ENCODE results near the gene CNTNAP2.

DNA sequence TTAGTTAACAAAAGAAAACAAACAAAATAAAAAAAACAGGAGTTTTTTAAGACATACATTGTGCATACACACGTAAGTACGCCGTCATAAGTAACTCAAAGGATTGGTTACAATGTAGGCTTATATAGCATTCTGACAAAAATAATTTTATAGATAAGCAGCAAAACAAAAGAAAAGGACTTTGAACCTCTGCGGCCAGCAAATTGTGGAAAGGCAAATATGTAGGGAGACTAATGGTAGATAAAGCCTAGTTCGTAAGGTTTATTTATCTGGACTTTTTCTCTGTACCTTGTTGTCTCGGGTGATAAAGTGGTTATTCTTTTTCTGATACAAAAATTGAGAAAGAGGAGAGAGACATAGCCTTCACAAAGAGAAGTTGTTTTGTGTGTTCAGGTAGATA, 891.9 kb downstream of the CNTNAP2 start:
- TF ChIP-seq, protein P1, sequence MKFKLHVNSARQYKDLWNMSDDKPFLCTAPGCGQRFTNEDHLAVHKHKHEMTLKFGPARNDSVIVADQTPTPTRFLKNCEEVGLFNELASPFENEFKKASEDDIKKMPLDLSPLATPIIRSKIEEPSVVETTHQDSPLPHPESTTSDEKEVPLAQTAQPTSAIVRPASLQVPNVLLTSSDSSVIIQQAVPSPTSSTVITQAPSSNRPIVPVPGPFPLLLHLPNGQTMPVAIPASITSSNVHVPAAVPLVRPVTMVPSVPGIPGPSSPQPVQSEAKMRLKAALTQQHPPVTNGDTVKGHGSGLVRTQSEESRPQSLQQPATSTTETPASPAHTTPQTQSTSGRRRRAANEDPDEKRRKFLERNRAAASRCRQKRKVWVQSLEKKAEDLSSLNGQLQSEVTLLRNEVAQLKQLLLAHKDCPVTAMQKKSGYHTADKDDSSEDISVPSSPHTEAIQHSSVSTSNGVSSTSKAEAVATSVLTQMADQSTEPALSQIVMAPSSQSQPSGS (CRISPR knock-in tag; IDR thresholded peaks at IDR 0.05): no peak
- TF ChIP-seq NCOR1 (IDR thresholded peaks at IDR 0.05; ENCODE audit: borderline replicate concordance, low read length) (no peak), SUZ12 (IDR thresholded peaks at IDR 0.05; ENCODE audit: low read depth, low read length) (no peak), NFE2L2 (IDR thresholded peaks at IDR 0.05; ENCODE audit: low read length) (no peak), ZNF207 (IDR thresholded peaks at IDR 0.05; ENCODE audit: borderline replicate concordance) (no peak), SRF (IDR thresholded peaks at IDR 0.05; ENCODE audit: low read depth, low read length) (no peak)
- TF ChIP-seq, protein P2, sequence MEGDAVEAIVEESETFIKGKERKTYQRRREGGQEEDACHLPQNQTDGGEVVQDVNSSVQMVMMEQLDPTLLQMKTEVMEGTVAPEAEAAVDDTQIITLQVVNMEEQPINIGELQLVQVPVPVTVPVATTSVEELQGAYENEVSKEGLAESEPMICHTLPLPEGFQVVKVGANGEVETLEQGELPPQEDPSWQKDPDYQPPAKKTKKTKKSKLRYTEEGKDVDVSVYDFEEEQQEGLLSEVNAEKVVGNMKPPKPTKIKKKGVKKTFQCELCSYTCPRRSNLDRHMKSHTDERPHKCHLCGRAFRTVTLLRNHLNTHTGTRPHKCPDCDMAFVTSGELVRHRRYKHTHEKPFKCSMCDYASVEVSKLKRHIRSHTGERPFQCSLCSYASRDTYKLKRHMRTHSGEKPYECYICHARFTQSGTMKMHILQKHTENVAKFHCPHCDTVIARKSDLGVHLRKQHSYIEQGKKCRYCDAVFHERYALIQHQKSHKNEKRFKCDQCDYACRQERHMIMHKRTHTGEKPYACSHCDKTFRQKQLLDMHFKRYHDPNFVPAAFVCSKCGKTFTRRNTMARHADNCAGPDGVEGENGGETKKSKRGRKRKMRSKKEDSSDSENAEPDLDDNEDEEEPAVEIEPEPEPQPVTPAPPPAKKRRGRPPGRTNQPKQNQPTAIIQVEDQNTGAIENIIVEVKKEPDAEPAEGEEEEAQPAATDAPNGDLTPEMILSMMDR (CRISPR knock-in tag; IDR thresholded peaks at IDR 0.05): no peak
- TF ChIP-seq, protein P3, sequence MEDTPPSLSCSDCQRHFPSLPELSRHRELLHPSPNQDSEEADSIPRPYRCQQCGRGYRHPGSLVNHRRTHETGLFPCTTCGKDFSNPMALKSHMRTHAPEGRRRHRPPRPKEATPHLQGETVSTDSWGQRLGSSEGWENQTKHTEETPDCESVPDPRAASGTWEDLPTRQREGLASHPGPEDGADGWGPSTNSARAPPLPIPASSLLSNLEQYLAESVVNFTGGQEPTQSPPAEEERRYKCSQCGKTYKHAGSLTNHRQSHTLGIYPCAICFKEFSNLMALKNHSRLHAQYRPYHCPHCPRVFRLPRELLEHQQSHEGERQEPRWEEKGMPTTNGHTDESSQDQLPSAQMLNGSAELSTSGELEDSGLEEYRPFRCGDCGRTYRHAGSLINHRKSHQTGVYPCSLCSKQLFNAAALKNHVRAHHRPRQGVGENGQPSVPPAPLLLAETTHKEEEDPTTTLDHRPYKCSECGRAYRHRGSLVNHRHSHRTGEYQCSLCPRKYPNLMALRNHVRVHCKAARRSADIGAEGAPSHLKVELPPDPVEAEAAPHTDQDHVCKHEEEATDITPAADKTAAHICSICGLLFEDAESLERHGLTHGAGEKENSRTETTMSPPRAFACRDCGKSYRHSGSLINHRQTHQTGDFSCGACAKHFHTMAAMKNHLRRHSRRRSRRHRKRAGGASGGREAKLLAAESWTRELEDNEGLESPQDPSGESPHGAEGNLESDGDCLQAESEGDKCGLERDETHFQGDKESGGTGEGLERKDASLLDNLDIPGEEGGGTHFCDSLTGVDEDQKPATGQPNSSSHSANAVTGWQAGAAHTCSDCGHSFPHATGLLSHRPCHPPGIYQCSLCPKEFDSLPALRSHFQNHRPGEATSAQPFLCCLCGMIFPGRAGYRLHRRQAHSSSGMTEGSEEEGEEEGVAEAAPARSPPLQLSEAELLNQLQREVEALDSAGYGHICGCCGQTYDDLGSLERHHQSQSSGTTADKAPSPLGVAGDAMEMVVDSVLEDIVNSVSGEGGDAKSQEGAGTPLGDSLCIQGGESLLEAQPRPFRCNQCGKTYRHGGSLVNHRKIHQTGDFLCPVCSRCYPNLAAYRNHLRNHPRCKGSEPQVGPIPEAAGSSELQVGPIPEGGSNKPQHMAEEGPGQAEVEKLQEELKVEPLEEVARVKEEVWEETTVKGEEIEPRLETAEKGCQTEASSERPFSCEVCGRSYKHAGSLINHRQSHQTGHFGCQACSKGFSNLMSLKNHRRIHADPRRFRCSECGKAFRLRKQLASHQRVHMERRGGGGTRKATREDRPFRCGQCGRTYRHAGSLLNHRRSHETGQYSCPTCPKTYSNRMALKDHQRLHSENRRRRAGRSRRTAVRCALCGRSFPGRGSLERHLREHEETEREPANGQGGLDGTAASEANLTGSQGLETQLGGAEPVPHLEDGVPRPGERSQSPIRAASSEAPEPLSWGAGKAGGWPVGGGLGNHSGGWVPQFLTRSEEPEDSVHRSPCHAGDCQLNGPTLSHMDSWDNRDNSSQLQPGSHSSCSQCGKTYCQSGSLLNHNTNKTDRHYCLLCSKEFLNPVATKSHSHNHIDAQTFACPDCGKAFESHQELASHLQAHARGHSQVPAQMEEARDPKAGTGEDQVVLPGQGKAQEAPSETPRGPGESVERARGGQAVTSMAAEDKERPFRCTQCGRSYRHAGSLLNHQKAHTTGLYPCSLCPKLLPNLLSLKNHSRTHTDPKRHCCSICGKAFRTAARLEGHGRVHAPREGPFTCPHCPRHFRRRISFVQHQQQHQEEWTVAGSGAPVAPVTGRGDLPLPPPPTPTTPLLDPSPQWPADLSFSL (CRISPR knock-in tag; IDR thresholded peaks at IDR 0.05): no peak
- TF ChIP-seq, protein P4, sequence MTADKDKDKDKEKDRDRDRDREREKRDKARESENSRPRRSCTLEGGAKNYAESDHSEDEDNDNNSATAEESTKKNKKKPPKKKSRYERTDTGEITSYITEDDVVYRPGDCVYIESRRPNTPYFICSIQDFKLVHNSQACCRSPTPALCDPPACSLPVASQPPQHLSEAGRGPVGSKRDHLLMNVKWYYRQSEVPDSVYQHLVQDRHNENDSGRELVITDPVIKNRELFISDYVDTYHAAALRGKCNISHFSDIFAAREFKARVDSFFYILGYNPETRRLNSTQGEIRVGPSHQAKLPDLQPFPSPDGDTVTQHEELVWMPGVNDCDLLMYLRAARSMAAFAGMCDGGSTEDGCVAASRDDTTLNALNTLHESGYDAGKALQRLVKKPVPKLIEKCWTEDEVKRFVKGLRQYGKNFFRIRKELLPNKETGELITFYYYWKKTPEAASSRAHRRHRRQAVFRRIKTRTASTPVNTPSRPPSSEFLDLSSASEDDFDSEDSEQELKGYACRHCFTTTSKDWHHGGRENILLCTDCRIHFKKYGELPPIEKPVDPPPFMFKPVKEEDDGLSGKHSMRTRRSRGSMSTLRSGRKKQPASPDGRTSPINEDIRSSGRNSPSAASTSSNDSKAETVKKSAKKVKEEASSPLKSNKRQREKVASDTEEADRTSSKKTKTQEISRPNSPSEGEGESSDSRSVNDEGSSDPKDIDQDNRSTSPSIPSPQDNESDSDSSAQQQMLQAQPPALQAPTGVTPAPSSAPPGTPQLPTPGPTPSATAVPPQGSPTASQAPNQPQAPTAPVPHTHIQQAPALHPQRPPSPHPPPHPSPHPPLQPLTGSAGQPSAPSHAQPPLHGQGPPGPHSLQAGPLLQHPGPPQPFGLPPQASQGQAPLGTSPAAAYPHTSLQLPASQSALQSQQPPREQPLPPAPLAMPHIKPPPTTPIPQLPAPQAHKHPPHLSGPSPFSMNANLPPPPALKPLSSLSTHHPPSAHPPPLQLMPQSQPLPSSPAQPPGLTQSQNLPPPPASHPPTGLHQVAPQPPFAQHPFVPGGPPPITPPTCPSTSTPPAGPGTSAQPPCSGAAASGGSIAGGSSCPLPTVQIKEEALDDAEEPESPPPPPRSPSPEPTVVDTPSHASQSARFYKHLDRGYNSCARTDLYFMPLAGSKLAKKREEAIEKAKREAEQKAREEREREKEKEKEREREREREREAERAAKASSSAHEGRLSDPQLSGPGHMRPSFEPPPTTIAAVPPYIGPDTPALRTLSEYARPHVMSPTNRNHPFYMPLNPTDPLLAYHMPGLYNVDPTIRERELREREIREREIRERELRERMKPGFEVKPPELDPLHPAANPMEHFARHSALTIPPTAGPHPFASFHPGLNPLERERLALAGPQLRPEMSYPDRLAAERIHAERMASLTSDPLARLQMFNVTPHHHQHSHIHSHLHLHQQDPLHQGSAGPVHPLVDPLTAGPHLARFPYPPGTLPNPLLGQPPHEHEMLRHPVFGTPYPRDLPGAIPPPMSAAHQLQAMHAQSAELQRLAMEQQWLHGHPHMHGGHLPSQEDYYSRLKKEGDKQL (CRISPR knock-in tag; IDR thresholded peaks at IDR 0.05; ENCODE audit: low read depth): no peak
